Brain microvascular endothelial cell (primary cell): ENCODE measurements around the gene SELENOV.

Experiments used
- DNase-seq: peaks from one replicate; pipeline ENCODE4 v3.0.0-alpha.2; 2020
- H3K27ac ChIP-seq: fragments of 250-450 bp; sonication (Bioruptor Pico); 2 replicates; pipeline ENCODE4 v1.5.1; 2020; ENCODE audit warnings: mild to moderate bottlenecking, moderate library complexity
- H3K27me3 ChIP-seq: fragments of 250-450 bp; sonication (Bioruptor Pico); replicated peaks from 2 replicates; pipeline ENCODE4 v1.5.1; 2020; ENCODE audit warnings: mild to moderate bottlenecking
- H3K36me3 ChIP-seq: fragments of 250-450 bp; sonication (Bioruptor Pico); replicated peaks from 2 replicates; pipeline ENCODE4 v1.5.1; 2020; ENCODE audit warnings: mild to moderate bottlenecking
- H3K4me3 ChIP-seq: 2 replicates; pipeline ENCODE4 v1.5.1; 2011; ENCODE audit warnings: low read depth, mild to moderate bottlenecking, control low read depth, low read length, moderate library complexity
- in situ Hi-C: cut with HindIII; loops from 2 replicates; pipeline ENCODE4 v1.10.0; 2017; ENCODE audit warnings: low sequenced_read_pairs, low pct_ligation_motif_present
- TF ChIP-seq, protein P1 (sequence below): IDR thresholded peaks from 2 replicates; pipeline ENCODE4 v1.5.1; 2011; ENCODE audit warnings: low read depth, mild to moderate bottlenecking, moderate library complexity, low read length, control low read depth, inconsistent platforms; ENCODE audit errors: missing control alignments

SELENOV gene, protein sequence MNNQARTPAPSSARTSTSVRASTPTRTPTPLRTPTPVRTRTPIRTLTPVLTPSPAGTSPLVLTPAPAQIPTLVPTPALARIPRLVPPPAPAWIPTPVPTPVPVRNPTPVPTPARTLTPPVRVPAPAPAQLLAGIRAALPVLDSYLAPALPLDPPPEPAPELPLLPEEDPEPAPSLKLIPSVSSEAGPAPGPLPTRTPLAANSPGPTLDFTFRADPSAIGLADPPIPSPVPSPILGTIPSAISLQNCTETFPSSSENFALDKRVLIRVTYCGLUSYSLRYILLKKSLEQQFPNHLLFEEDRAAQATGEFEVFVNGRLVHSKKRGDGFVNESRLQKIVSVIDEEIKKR

DNA sequence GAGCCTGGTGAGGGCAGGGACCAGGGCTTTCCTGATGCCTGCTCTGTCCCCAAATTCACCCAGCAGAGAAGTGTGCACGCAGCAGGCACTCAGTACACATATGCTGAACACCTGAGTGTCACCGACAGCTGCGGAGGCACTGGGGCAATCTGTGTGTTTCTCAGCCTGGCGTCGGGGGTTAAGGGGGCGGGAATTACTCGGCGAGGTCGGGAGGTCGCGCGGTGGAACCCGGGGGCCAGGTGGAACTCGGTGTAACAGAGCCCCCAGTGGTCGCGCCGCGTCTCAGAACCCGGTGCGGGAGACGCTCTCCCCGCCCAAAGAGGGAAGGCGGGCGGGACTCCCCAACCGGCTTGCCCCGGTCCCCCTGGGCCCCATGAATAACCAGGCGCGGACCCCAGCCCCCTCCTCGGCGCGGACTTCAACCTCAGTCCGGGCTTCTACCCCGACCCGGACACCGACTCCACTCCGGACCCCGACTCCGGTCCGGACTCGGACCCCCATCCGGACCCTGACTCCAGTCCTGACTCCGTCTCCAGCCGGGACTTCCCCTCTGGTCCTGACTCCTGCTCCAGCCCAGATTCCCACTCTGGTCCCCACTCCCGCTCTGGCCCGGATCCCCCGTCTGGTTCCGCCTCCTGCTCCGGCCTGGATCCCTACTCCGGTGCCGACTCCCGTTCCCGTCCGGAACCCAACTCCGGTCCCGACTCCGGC is at the start of gene SELENOV:
TSS of gene SELENOV (plus strand) at position 300 of the 711 bp plus-strand sequence. CDS start at position 374, 74 bp downstream.
- H3K27me3 ChIP-seq = peaks cover 34% of the 10 kb centered on the region
- in situ Hi-C loops = no loop called here
- H3K36me3 ChIP-seq = no peaks in the 10 kb centered on the region
- no peak within 1 kb of the TSS for H3K27ac ChIP-seq
- DNase-seq = no peak
- no peak within 1 kb of the TSS for H3K4me3 ChIP-seq
- TF ChIP-seq, protein P1, sequence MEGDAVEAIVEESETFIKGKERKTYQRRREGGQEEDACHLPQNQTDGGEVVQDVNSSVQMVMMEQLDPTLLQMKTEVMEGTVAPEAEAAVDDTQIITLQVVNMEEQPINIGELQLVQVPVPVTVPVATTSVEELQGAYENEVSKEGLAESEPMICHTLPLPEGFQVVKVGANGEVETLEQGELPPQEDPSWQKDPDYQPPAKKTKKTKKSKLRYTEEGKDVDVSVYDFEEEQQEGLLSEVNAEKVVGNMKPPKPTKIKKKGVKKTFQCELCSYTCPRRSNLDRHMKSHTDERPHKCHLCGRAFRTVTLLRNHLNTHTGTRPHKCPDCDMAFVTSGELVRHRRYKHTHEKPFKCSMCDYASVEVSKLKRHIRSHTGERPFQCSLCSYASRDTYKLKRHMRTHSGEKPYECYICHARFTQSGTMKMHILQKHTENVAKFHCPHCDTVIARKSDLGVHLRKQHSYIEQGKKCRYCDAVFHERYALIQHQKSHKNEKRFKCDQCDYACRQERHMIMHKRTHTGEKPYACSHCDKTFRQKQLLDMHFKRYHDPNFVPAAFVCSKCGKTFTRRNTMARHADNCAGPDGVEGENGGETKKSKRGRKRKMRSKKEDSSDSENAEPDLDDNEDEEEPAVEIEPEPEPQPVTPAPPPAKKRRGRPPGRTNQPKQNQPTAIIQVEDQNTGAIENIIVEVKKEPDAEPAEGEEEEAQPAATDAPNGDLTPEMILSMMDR = no peak

DNA sequence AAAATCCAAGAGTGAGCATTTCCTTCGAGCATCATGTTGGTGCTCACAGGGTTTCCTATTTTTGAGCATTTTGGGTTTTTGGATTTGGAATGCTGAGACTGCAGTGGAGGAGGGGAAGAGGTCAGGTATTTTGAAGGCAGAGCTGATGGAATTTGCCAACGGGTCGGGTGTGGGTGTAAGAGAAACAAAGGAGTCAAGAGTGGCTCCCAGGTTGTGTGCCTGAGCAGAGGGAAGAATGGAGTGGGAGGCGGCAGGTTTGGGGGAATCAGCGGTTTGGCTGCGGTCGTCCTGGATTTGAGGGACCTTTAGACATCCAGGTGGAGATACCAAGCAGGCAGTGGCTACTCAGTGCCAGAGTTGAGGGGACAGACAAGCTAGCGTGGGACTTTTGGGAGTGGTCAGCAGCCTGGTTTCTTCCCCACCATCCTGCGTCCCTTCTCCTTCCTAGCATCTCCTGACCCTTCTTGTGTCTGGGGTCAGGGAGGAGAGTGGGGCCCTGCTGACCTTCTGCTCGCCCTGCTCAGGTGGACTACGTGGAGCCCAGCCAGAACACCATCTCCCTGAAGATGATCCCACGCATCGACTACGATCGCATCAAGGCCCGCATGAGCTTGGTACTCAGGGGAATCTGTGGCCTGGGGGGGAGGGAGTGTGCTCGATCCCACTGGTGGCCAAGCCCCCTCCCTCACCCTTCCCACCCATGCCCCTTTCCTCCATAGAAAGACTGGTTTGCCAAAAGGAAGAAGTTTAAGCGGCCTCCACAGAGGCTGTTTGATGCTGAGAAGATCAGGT is 48.8 kb upstream of the SELENOV start:
- in situ Hi-C loops = no loop called here
- Histone ChIP-seq H3K4me3 (no peak overlapping the region), H3K27me3 (no peaks in the 10 kb centered on the region), H3K36me3 (peaks cover 79% of the 10 kb centered on the region), H3K27ac (no peak overlapping the region)
- no peak for DNase-seq
- TF ChIP-seq, protein P1 = no peak

DNA sequence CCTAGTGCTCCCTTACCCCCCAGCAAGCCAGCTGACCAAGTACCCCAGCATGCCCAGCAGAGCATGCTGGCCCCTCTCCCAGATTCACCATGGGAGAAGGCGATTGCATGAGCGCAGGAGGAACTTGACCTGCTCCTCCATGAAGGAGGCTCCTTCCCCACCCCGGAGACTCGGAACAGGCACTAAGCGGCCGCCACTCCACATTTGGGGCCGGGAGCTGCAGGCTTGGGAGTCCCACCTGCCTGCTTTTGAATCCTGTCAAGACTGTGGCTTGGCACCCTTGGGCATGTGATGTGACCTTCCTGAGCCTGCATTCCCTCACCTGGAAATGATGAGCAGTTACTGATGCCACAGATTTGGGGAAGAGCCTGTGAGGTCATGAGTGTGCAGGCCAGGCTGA is 47.0 kb upstream of the SELENOV start:
- TF ChIP-seq, protein P1 = no peak
- in situ Hi-C loops = no loop called here
- H3K36me3 ChIP-seq = peaks cover 85% of the 10 kb centered on the region
- no peak for DNase-seq
- no peaks in the 10 kb centered on the region for H3K27me3 ChIP-seq
- no peak overlapping the region for H3K27ac ChIP-seq
- no peak overlapping the region for H3K4me3 ChIP-seq

DNA sequence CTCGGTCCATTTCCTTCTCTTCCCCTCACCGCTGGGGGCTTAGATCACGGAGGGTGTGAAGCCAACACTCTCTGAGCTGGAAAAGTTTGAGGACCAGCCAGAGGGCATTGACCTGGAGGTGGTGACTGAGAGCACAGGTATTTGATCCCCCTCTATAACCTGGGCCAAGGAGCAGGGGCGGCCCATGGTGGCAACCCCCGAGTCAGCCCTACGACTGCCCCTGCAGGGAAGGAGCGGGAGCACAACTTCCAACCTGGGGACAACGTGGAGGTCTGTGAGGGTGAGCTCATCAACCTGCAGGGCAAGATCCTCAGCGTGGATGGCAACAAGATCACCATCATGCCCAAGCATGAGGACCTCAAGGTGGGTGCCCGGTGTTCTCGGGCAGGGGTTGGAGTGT is 45.9 kb upstream of the SELENOV start:
- TF ChIP-seq, protein P1 = no peak
- no peak overlapping the region for H3K27ac ChIP-seq
- no peak overlapping the region for H3K4me3 ChIP-seq
- in situ Hi-C loops = no loop called here
- no peak for DNase-seq
- H3K27me3 ChIP-seq = no peaks in the 10 kb centered on the region
- H3K36me3 ChIP-seq = peaks cover 96% of the 10 kb centered on the region

DNA sequence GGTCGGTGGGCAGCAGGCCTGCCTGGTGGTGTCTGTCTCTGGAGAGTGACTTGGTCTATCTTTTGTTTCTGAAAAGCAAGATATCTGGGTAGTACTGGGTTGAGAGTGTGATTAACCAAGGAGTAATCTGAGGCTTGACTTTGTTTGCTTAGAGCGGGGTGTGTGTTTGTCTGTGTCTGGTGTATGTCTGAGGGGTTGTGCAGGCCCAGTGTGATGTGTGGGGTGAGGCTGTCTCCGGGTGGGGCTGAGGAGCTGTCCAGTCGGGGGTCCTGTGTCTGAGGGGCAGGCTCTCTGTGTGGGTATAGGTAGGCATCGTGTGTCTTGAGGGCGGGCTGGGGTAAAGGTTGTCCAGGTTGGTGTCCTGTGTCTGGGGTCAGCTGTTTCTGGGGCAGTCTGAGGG is 45.4 kb upstream of the SELENOV start:
- no peak for DNase-seq
- TF ChIP-seq, protein P1 = no peak
- Histone ChIP-seq H3K4me3 (no peak overlapping the region), H3K36me3 (peaks cover 98% of the 10 kb centered on the region), H3K27me3 (no peaks in the 10 kb centered on the region), H3K27ac (no peak overlapping the region)
- in situ Hi-C loops = no loop called here
